NCI-H1417 (cell line): Measurements from ENCODE around the gene AQP3.
"Not testable (repeated sequence)": the region's sequence is repeated elsewhere in the genome, so short reads cannot be mapped to it uniquely, and the experiment has no call there.

Experiments used
- DNase-seq, 3 experiments: peaks; one replicate each; lab custom pipeline; 2025; lab: John Stamatoyannopoulos, UW

AQP3 gene

DNA sequence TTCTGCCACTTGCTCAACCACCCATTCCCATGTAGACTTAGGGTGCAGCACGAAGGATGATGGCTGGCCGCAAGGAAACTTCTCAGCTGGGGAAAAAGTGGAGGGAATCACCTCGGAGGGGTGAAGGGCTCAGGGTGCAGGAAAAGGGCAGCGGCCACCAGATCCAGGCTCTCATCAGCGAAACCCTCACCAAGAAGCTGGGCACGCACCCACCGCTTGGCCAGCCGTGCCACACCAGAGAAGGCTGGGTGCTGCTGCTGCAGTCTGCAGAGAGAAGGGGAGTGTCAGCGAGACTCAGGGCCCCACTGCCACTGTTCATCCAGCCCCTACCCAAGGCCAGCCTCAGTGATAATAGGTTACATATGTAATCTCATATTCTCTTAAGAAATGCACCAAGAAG, 17.7 kb upstream of the AQP3 start:
- no peak for DNase-seq

DNA sequence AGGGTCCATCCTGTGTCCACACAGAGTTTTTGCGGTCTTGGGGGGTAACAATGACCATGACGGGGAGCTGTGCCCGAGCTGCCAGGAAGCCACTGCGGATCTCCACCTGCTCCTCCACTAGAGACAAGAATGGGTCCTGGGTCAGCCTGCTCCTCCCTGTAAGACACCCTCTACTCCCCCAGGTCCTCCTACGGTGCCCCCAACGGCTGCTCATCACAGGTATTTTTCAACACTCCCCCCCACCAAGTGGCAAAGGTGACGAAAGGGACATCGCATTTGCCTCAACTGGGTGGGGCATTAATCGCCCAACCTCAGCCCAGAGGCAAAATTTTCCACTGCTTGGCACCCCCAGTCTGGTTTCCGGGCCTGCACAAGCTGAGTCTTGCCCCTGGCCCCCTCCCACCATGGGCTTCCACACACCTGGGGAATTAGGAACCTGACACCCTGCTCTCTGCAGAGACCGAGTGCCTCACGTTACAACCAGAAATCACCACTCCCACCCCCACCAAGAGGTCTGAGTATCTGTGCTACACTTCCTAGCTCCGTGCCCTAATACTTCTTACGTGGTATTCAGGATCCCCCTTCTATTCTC, 16.7 kb upstream of the AQP3 start:
- DNase-seq: no peak

DNA sequence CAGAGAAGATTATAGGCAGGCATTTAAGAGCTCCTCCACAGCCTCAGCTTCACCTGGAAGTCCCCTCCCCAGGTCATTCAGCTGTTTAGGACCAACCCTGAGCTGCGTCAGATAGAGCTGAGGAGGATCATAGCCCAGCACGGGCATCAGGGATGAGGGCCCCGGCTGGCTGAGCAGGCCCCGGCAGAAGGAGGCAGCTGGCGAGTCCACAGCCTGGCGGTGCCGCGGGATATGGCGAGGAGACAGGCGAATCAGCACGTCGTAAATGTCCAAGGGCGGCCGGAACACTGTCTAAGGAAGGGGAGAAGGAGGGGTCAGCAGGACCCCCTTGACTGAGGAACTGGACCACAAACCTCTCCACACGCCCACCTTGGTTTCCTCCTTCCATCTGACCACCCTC, 15.8 kb upstream of the AQP3 start:
- DNase-seq: no peak

DNA sequence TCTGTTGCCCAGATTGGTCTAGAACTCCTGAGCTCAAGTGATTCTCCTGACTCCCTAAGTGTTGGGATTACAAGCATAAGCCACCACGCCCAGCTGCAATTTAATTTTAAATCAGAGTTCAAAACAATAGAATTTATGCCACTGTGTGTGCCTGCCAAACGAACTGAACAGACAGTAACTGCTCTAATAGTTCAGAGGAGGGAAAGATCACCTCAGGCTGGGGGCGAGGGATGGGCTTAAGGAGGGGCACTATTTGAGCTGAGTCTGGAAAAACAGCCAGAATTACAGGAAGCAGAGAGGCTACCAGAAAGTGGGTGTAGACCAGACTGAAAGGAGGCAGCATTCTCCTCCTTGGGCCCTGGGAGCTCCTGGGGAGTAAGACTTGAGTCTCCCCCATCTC, 14.1 kb upstream of the AQP3 start:
- DNase-seq: no peak

DNA sequence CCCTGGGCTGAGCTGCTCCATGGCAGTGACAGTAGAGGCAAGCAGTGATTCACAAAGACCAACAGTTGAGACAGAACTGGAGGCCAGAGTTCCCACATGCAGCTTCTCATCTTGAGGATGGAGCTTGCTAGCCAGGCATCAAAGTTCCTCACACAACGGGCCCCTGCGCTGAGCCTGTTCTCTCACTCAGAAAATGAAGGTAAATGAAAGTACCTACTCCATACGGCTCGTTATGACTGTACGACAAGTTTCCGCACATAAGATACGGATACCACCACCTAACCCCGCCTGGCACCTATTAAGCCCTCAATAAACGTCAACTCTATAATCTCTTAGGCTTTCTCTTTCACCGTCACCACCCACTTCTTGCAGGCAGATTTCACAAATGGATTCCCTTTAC, 13.5 kb upstream of the AQP3 start:
- DNase-seq: no peak

DNA sequence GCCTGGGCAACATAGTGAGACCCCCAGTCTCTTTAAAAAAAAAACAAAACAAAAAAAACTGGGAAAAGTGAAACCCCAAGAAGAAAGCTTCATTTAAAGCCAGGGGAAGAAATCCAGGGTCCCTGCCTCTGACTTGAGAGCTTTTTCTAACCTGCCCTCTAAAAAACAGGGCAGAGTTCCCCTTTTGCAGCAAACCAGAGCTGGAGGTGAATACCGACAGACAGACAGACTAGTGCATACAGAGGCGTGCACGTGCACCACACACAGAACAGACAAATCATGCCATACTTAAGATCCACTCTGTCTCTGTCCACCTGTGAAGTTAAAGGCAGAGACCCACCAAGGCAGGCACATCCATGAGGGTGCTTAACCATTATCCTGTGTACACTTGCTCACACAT, 11.7 kb upstream of the AQP3 start:
- no peak for DNase-seq

DNA sequence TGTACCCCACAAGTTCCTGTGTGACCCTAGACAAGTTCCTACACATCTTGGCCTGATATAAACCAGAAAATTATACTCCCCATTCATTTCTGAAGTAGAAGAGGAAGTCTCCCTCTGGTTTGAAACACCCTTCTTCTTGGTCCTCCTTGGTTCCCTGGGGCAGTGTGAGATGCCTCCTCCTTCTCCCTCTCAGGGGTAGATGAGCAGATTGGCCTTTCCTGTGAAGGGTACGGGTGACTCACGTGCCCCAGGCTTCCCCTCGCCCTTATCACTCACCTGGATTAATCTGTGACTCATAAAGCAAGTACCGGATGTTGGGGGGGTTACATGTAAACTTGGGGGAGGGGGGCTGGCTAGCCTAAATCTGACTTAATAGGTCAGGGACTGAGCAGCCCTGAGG, 11.1 kb upstream of the AQP3 start:
- no peak for DNase-seq

DNA sequence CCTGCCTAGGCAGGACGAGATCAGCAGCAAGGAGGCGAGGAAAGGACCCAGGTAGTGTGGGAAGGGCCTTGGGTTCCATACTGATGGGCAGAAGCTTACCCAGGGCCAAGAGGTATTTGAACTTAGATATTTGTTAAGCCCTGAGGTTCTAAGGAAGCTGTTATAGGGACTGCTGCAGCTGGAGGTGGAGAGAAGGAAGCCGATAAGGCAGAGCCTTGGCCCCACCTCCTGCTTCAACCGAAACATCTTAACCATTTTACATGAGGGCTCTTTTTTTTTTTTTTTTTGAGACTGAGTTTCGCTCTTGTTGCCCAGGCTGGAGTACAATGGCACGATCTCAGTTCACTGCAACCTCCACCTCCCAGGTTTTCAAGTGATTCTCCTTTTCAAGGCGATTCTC, 8.6 kb upstream of the AQP3 start:
- DNase-seq: no peak

DNA sequence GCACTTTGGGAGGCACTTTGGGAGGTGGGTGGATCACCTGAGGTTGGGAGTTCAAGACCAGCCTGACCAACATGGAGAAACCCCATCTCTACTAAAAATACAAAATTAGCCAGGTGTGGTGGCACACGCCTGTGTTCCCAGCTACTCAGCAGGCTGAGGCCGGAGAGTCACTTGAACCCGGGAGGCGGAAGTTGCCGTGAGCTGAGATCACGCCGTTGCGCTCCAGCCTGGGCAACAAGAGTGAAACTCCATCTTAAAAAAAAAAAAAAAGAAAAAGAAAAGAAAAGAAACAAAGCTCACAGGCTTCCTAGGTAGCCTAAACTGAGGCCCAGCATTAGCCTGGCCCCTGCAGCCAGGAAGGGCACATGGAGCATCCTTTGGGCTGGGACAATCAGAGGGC, 8.1 kb upstream of the AQP3 start:
- DNase-seq: not testable (repeated sequence)

DNA sequence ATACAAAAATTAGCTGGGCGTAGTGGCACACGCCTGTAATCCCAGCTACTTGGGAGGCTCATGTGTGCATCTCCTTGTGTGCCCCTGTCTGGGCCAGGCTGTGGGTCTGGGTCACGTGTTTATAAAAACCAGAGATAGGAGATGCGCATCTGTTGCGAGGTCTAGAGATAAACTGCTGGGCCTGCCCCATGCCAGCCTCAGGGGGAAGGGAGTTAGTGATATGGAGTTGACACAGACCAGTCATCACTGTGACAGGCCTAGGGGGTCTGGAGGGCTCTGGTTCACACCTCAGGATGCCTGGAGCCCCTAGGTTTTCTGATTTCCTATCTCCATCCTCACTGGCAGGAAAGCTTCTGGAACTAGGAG, 7.3 kb upstream of the AQP3 start:
- DNase-seq: not testable (repeated sequence)

DNA sequence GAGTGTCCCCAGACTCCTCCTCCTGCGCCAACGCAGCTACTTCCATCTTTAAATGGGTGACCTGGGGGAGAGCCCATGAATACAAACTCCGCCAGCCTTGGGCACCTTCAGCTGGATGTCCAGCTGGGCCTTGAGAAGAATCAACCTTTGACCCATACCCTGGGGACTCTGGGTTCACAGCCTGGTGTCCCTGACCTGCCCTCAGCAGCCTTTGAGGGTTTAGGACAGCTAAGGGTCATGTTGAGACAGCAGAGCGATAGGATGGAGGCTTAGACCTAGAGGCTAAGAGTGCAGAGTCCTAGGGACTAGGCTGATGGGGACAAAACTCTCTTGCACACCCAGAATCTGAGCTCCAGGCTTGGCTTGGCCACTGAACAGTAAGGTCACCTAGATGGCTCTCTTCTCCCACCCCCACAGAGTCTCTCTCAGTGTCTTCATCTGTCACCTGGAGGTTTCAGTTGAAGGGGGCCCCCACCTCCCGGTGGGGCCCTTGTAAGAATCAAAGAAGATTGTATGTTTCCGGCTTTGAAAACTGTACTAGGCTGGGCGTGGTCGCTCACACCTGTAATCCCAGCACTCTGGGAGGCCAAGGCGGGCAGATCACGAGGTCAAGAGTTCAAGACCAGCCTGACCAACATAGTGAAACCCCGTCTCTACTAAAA, 6.7 kb upstream of the AQP3 start:
- no peak for DNase-seq

DNA sequence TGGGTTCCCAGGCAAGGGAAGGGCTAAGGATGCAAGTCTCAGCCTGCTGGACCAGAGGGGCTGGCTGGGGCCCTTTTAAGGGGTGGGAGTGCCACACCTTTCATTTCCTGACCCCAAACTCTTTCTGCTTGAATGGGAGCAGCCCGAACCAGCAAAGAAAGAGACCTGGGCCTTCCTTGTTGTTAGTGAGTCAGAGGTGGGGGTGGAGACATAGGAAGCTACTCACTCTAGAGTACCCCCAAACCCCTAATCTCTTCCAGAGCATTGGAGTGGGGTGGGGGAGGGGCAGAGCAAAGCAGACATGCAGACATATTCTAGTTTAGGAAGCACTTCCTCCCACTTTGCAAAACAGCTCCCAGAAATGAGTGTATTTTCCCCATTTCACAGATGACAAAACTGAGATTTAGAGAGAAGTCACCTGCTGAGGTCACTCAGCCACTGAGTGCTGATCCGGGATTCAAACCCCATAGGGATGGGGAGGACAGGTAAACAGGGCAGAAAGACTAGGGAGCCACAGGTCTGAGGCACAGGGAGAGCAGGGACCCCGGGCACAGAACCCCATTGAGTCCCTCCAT, 6.0 kb upstream of the AQP3 start:
- no peak for DNase-seq

DNA sequence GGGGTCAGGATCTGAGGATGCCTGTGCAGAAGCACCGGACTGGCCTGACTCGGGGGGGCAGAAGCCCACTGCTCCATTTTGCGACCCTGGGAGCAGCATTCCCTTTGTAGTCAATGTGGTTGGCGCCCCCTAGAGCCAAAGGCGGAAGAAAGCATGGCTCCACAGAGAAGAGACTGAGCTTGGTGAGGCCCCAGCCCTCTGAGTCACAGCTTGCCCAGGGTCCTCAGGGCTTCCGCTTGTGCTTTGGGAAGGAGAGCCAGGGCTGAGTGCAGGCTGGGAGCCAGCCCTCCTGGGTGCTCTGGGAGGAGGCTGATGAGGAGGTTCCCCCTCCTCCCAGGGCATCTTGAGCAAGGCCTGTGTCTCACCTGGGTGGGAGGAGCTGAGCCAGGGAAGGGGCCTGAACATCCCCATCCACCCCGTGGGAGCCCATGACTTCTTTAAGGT, 5.5 kb upstream of the AQP3 start:
- peak in 1 of 3 experiments; percentile 18 for DNase-seq

DNA sequence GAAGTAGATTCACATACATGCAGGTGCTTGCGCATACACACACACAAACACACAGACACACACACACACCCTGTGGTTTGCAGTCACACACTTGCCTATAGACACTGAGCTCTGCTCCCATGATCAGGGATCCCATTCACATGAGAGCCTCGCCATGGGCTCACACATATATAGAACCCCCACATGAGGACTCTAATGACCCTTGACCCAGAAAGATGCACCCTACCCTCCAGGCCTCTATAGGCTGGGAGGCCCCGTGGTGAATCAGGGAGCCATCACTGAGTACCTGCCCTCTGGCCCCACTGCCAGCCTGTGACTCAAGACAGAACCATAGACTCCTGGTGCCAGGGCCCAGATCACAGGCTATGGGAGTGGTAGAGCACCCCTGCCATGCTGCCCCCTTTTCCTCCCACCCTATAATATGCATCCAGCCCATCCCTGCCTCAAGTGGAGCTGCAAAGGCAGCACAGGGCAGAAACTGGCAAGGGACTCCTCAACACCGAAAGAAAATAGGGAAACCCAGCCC, 3.3 kb upstream of the AQP3 start:
- DNase-seq: no peak

DNA sequence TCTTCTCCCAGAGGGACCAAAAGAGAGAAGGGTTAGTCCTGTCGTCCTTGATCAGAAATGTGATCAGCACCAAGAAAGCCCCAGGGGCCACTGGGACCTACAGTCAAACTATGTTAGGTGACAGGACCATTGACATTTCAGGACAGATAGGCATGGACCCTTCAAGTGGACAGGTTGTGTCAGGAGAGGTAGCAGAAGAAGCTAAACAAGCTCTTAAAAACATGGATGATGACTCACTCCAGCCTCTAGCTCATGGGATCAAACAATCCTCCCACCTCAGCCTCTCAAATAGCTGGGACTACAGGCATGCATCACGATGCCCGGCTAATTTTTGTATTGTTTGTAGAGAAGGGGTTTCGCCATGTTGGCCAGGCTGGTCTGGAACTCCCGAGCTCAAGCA, 2.3 kb upstream of the AQP3 start:
- DNase-seq: no peak

DNA sequence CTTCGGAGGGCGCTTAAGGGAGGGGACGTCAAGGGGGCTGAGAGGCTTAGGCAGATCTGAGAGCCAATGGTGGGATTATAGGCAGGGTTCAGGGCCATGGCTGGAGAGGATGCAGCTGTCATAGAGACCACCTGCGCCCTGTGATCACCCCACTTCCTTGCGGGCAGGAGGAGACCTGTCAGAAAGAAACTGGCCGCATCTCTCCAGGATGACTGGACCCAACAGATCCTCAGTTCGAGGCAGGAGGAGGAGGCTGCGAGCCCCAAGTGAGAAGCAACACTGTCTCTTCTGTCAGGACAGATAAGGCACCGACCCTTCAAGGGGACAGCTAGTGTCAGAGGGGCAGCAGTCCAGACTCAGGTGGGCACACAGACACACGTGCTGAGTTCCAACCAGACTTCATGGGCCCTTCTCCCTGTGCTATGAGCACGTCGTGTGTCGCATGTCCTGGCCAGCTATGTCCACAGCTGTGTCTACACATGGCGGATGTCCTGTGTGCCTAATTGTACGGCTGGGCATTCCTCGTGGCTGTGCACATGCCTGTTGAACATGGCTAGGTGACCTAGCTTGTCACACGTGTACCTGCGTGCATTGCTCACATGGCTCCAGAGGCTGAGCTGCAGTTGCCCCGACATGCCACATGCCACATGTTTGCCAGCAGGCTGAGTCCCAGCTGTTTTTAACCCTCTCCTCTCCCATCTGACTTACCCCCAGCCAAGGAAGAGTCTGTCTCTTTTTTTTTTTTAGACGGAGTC, 583 bp upstream of the AQP3 start:
- DNase-seq: no peak

DNA sequence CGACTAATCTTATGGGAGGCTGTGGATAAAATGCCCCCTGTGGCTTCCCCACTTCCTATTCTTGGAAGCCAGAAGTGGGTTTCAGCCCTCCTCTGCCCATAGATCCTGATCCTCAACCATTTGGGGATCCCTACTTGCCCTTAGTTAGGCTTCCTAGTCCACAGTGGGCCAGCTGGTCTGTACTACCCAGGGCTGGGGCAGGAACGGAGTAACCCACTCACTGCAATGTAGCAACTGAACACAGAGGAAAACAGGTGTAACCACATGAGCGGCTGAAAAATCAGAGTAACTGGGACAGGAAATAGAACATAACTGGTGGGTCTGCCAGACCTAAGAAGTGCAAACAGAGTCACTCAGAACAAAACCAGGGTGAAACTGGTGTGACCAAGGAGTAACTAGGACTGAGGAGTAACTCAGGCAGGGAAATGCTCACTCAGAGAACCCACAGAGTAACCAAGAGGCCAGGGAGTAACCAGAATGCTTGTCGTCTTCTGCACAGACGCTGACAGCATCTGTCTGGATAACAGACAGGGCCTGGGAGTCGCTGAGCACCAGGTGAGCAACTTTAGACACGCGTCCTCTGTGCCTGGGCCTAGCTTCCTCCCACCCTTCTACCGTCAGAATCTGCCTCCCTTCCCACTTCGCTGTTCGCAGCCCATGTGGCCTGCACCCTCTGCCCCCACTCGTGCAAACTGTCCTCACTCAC, 1.0 kb downstream of the AQP3 start:
- DNase-seq: peak in 1 of 3 experiments; percentile 2

DNA sequence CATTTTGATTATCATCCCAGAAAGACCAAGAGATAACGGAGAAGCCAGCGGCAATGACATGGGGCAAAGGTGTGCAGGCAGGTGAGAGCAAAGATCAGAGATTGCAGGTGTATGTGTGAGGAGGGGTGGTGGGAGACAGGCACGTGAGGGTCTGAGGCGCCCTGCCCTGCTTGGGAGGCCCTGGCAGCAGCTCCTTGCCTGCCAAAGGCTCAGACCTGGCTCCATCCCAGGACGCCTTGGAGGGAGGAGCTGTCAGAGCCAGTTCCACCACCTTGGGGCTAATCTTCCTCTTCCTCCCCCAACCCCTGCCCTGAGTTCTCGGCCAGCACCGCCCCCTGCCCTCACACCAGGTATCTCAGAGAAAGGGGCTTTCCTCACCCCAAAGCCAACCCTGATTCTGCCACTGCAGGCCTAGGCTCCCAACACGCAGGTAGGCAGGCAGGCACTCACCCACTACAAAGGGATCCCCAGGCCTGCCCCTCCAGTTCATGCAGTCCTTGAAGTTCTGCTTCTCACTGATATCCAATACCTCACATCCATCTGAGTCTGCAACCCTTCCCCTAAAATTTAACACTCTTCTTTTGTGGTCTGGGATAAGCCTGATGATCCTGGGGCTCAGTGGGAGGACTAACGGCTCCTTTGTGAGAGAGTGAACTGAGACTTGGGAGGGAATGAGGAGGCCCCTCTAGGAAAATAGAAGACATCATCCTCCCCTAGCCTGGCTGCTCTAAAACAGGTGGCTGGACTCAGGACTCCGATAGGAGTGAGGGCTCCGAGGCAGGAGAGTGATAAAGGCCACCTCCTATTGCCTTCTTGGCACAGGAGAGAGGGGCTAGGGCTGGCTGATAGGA, 1.8 kb downstream of the AQP3 start:
- no peak for DNase-seq

DNA sequence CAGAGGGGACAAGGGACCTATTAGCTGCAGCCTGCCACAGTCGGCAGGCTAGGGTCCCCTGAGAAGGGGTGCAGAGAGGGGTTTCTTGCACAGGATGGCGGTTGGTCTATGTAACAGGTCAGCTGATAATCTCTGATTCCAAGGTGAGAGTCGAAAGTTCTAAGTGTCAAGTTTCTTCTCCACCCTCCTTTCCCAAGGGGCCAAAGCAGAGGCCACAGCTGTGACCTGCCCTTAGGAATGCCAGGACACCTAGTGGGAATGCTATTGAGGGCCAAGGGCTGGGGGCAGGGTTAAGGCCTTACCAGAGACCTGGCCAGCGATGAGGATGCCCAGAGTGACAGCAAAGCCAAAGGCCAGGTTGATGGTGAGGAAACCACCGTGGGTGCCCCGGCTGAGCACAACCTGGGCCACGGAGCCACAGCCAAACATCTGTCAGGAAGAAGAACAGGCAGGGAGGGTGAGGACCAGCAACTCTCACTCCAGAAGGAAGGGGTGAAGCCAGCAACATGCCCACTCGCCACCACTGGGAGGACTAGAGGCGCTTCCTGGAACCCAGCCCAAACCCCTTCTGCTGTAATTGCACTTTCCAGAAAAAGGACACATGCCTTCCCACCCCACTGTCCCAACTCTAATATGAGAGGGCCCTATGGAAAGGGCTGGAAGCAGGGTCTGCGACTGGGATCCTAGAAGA, 3.8 kb downstream of the AQP3 start:
- DNase-seq: no peak

DNA sequence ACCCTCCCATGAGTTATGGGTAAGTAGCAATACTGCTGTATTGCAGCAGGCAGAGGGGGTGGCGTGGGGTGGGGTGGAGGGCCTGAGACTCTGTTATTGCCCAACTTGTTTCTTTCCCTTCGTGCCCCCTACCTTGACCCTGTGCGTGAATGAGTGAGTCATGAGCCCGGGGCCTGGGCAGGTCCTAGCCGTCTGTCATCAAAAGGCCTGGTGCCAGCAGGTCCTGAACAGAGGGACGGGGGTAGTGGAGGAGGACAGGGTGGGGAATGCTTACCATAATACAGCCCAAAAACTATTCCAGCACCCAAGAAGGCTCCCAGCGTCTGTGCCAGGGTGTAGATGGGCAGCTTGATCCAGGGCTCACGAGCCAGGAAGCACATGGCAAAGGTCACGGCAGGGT, 4.3 kb downstream of the AQP3 start:
- no peak for DNase-seq

DNA sequence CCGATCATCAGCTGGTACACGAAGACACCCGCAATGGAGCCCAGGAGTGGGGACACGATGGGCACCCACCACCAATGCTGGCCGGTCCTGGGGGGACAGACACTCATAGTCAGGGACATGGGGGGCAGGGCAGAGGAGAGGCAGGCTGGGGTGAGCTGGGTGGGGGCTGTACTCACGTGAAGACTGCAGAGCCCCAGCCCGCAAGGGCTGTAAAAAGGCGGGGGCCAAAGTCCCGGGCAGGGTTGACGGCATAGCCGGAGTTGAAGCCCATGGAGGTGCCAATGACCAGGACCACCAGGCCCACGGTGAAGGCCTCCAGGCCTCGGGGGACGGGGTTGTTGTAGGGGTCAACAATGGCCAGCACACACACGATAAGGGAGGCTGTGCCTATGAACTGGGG, 5.3 kb downstream of the AQP3 start:
- DNase-seq: no peak
